Anterior cingulate cortex (tissue), 58 donors: ENCODE data around the gene CHRNA4.
"Not testable (repeated sequence)": the region's sequence is repeated elsewhere in the genome, so short reads cannot be mapped to it uniquely, and the experiment has no call there.

ENCODE experiments used
- DNase-seq, 58 donors: peaks; one replicate each; lab custom pipeline; 2025; lab: John Stamatoyannopoulos, UW

The CHRNA4 gene

DNA sequence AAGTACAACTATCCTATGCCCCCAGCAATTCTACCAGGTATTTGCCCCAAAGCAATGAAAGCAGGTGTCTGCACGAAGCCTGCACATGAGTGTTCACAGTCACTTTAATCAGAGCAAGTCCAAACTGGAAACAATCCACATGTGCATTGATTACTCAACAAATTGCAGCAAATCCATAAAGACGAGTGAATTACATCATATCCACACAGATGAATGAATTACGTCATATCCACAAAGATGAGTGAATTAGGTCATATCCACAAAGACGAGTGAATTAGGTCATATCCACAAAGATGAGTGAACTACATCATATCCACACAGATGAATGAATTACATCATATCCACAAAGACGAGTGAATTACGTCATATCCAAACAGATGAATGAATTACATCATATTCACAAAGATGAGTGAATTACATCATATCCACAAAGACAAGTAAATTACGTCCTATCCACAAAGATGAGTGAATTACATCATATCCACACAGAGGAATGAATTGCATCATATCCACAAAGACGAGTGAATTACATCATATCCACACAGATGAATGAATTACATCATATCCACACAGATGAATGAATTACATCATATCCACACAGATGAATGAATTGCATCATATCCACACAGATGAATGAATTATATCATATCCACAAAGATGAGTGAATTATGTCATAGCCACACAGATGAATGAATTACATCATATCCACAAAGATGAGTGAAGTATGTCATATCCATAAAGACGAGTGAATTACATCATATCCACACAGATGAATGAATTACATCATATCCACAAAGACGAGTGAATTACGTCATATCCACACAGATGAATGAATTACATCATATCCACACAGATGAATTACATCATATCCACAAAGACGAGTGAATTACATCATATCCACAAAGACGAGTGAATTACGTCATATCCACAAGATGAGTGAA lies 21.7 kb downstream of the CHRNA4 start:
- DNase-seq: not testable (repeated sequence)

DNA sequence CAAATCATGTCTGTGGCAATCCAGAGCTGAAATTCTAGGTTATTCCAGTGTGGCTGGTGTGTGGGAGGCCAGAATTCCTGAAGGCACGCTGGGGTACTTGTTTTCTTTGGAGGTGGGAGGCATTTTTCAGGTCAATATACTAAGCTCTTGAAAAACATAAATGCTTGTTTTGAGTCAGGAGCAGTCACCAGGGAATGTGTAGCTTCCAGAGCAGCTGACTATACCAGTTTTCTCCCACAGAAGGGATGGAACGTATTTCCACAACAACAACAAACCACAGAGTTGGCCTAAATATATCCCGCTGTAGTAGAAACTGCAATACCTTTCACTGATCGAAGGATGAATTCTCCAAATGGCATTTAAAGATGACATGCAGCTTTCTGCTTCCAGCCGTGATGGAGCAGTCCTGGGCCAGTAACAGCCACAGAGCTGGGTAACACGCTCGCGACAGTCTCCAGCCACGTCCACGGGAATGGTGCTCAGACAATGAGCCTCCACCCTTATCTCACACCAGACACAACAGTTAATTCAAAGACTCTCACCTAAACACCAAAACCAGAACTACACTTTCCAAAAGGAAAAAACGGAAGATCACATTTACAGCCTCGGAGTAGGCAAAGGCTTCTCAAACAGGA lies 23.2 kb downstream of the CHRNA4 start:
- DNase-seq: no peak

DNA sequence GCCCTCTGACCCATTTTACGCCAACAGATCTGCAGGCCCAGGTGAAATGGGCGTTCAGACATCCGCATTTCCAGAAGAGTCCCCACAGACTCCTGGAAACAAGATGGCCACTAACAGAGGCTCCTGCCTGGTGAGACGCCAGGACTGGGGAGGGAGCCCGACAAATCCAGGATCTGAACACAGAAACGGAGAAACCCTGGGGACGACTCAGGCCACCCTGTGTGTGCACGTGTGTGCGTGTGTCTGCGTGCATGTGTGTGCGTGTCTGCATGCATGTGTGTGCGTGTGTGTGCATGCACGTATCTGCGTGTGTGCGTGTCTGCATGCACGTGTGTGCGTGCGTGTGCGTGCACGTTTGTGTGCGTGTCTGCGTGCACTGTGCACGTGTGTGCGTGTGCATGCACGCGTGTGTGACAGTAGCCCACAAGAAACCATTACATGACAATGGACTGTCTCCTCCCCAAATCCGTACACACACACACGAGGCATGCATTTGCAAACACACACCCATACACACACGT lies 24.9 kb downstream of the CHRNA4 start:
- DNase-seq: no peak

DNA sequence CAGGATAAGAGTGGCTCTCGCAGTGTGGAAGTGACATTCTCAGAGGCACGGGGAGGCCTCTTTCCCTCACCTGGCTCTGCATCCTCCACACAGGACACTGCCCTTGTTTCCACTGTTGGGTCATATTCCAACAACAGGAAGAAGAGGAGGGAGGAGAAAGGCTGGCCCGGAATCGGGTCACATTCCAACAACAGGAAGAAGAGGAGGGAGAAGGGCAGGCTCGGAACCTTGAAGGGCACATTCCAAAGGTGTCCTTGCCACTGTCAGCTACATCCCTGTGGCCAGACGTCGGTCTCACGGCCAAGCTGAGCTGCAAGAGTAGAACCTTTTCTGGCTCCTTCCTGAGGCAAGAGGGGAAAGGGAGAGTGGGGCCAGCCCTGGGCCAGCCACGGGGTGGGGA lies 25.4 kb downstream of the CHRNA4 start:
- DNase-seq: no peak

DNA sequence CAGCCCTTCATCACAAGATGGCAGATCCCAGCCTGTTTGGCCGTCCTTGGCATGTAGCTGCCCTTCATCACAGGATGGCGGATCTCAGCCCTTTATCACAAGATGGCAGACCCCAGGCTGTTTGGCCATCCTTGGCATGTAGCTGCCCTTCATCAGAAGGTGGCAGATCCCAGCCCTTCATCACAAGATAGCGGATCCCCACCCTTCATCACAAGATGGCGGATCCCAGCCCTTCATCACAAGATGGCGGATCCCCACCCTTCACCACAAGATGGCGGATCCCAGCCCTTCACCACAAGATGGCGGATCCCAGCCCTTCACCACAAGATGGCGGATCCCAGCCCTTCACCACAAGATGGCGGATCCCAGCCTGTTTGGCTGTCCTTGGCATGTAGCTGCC lies 26.1 kb downstream of the CHRNA4 start:
- DNase-seq: not testable (repeated sequence)

DNA sequence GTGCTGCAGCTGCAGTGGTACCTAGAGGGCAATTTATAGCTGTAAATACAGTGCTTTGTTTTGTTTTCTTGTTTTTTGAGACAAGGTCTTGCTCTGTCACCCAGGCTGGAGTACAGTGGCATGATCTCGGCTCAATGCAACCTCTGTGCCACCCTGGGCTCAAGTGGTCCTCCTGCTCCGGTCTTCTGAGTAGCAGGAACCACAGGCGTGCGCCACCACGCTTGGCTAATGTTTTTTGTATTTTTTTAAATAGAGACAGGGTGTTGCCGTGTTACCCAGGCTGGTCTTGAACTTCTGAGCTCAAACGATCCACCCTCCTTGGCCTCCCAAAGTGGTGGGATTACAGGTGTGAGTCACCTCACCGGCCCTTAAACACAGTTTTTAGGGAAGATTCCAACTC lies 26.8 kb downstream of the CHRNA4 start:
- no peak for DNase-seq

DNA sequence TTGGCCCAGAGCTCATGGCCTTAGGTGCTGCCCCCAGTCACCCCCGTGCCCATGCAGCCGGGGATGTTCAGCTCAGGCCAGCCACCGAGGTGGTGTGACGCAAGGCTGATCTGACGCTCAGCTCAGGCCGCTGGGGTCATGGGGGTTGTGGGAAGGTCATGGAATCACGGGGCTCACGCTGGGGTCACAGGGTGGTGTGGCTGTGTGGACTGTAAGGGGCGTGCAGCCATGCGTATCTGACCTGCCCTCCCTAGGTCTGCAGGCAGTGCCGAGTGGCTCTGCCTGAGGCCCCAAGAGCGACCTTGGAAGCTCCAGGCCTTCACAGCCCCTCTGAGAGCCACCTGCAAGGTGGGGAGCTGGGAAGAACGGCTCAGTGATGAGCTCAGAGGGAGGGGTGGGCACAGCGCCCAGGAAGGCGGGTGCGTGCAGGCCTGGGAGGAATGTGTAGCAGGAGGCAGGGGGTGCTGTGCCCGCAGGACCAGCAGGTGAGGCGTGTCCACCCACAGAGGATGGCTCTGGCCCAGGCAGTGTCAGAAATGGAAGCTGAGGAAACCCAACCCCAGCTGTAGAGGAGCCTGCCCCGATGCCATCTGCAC lies 27.8 kb downstream of the CHRNA4 start:
- DNase-seq: no peak

DNA sequence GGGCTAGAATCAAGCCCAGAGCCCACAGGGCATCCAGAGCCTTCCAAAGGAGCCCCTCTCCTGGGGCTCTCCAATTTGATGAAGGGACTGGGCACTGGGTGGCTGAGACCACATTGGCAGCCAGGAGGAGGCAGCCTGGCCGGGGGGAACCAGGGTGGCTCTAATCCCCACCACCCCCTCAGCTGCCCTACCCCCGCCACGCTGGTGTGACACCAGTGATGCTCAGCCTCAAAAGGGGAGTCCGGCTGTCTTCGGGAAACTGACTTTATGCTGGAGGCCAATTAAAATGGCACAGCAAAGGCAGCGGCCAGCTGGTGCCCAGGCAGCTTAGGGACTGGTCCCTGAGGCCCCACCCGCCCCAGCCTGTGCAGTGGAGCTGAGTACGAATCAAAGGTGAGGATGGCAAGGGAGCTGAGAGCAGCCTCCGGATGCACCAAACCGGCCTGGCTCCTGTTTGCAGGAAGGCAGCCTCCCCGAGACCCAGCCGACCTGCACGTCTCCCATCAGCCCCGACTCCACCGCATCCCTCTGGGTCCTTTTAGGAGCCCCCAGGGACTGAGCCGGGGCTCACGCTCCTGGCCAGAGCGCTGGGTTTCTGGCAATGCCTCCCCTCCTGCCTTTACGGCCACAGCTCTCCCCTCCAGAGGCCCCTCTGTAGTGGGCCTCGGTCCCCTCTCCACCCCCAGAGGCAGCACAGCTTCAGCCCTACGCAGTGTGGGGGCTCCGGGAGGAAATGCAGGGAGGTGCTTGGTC lies 28.5 kb downstream of the CHRNA4 start:
- DNase-seq: no peak

DNA sequence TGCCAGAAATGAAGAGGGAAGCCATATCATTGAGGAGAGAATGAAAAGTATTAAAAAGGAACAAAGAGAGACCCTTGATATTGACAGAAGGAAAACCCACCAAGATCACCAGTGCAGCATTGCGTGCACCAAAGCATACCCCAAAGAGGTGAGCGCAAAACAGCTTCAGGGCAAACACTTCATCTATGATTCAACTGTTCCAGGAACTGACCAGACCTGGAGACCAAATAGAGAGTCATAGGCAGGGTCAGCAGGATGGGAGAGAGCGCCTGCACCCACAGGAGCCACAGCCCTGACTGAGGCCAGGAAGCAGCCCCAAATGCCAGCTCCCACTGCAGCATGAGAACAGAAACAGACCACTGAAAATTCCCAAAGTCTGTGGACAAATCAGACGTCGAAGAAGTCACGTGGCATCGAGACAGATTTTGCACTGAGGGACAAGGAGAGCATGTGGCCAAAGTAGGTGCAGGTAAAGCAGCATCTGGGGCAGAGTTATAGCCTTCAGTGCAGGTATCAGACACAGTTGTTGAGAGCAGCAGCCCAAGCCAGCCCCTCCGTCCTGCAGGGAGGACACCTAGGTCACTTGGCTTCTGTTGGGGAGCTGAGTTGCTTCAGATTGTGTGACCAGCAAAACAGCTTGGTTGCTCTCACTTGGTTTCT lies 29.3 kb downstream of the CHRNA4 start:
- no peak for DNase-seq

DNA sequence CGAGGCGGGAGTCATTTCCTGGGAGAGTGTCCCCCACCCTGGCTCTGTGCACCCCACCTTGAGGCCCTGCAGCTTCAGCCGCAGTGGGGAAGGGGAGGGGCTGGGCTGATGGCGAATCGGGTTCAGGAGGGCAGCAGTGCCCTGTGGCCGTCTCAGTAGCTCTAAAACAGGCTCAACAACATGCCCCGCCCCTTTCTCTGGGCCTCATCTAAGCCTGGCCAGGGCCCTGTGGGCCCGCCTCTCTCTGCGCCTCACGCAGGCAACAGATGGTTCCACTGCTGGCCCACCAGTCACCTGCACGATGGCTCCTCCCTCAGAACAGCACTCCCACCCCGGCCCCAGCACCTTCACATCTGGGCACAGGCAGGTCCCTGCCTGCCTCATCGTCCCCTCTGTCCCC lies 30.2 kb downstream of the CHRNA4 start:
- no peak for DNase-seq

DNA sequence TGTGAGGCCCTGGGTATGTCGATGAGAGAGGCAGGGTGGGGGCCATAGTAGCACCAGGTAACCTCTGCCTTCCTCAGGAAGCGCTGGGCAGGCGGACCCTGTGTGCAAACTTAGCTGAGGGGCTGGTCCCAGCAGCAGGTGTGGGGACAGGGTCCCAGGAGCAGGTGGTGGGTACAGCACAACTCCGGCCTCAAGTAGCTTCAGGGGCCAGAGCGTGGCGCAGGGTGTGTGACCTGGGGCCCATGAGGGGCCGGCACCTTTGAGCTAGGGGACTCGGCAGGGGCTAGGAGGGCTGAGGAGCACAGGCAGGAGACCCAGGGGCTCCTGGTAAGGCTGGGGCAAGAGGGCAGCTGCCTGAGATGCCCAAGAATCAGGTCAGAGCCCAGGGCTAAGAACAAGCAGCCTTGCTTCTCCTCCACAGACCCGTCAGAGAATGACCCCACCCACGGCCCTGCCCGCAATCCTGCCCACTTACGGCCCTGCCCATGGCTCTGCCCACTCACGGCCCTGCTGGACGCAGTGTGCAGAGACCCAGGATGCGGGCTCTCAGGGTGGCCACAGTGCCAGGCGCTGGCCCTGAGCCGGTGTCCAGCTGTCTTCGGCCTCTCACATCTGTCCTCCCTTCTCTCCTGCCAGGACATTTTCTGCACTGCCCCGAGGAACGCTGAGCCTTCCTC lies 30.9 kb downstream of the CHRNA4 start:
- no peak for DNase-seq

DNA sequence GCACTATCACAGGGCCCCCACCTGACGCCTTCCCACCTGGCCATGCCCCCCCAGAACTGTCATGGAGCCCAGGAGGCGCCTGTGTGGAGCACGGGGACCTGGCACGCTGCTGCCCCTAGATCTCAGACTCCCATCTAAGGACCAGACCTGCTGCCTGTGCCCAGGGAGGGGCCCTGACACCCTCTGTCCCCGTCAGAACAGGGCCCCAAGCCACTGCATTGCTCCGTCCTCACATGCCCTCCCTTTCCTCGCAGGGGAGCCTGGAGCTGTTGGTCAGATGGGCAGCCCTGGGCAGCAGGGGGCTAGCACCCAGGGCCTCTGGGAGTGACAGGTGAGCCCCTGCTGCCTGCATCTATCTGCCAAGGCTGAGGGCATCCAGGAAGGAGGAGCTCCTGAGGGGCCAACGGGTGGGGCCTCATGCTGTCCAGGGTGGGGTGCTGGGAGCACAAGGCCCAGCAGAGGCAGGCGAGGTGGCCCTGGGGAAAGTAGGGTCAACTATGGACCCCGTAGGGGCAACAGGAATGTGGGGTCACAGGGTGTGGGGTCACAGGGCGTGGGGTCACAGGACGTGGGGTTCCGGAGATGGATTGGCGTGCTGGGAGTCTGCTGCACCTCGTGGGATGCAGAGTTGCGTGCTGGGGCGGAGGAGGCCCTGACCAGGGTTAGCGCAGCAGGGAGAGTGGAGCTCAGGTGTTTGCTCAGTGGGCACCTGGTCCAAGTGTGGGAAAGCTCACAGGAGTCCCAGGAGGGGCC lies 31.6 kb downstream of the CHRNA4 start:
- no peak for DNase-seq

DNA sequence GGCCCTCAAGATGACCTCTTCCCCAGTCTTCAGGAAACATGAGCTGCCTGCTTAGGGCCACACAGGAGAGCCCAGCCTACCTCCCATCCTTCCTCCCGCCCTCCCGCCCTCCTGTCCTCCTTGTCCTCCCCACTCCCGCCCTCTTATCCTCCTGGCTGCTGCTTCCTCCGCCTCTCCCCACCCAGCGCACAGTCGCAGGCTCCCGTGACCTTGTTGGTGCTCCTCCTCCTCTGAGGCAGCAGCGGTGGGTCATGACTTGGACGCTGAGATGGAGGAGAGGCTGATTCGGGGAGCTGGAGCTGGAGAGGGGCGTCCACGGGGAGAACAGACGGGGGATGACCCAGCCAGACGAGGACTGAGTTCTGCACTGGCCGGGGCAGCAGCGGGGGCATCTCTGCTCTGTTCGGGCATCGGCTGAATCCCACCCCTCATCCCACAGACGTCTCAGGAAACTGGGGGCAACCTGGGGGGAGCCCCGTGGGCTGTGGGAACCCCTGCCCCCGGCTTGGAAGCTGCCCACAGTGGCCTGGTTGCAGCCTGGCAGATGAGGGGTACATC lies 32.4 kb downstream of the CHRNA4 start:
- DNase-seq: no peak

DNA sequence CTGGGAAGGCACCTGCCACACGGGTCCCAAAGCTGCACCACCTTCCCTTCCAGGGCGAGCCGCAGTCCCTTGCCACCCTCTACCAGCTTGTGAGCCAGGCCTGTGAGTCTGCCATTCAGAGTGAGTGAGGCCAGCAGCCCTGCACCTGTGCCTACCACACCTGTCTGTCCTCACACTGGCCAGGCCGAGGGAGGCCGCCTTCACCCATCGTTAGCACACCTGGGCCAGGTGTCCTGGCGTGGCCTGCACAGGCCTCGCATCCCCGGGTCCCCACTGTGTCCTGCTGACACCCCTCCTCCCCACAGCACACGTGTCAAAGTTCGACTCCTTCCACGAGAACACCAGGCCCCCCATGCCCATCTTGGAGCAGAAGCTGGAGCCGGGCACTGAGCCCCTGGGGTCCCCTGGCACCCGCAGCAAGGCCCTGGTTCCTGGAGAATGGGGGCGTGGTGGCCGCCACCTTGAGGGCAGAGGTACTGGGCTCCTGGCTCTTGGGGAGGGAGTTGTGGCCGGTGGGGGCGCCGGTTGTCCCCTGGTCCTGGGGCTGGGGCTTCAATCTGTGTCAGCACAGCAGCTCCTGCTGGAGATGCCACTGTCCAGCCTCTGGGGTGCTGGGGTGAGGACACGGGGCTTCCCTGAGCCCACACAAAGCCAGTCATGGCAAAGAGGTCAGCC lies 33.0 kb downstream of the CHRNA4 start:
- DNase-seq: no peak

DNA sequence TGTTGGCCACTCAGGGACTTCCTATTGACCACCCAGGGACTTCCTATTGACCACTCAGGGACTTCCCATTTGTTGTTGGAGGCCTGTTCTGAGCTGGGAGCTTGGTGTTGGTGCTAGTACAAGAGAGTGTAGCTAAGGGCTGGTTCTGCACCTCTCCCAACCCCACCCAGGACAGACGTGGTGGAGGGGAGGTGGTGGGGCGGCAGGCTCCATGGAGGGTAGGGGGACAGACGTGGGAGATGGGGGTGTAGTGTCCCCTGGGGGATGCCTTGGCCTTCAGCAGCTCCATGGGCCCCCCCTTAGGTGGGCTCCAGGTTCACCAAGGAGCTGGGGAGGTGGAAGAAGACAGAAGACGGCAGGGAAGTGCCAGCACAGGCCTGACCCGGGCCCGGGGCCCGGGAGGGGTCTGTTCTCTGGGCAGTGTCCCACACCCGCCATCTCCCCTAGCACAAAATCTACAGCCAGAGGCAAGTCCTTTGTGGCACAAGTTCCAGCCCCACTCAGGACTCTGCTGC lies 33.9 kb downstream of the CHRNA4 start:
- no peak for DNase-seq

DNA sequence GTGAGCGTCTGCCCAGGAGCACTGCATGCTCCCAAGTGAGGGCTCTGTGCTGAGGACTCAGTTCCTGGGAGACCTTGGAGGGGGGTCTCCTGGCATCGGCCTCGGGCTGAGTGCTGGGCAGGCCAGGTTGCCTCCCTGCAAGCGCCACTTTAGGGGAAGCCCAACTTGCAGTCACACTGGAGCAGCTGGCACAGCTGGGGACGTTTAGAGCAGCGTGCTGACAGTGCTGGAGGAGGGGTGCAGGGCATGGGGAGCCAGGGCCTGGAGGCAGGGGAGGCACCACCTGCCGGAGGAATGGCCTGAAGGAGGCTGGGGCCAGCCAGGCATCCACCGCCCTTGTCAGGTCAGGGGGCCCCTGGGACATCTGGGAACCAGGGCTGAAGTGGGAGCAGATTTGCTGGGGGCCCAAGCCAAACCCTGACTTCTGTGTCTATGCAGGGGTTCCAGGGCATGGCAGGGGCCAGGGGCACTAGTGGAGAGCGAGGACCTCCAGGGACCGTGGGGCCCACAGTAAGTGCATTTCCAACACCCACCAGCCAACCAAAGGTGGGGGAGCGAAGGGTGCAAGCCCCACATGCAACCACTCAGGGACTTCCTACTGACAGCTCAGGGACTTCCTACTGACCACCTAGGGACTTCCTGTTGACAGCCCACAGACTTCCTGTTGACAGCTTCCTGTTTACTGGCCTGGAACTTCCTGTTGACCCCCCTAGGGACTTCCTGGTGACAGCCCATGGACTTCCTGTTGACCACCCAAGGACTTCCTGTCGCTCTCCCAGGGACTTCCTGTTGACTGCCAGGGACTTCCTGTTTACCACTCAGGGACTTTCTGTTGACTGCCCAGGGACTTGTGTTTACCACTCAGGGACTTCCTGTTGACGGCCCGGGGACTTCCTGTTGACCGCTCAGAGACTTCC lies 34.6 kb downstream of the CHRNA4 start:
- no peak for DNase-seq
